GM19328 (cell line): ENCODE measurements around the gene DVL1.
"Not testable (repeated sequence)": the region's sequence is repeated elsewhere in the genome, so short reads cannot be mapped to it uniquely, and the experiment has no call there.

Source experiments
- ATAC-seq: cut with Tn5 transposase; IDR thresholded peaks from one replicate; pipeline ENCODE4 v1.9.1; 2021; ENCODE audit warnings: mild to moderate bottlenecking, moderate library complexity; ENCODE audit not compliant: unreplicated experiment

The DVL1 gene

DNA sequence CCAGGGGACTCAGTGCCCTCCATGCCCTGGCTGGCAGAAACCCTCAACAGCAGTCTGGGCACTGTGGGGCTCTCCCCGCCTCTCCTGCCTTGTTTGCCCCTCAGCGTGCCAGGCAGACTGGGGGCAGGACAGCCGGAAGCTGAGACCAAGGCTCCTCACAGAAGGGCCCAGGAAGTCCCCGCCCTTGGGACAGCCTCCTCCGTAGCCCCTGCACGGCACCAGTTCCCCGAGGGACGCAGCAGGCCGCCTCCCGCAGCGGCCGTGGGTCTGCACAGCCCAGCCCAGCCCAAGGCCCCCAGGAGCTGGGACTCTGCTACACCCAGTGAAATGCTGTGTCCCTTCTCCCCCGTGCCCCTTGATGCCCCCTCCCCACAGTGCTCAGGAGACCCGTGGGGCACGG, 21.0 kb downstream of the DVL1 start:
- ATAC-seq, result no peak

DNA sequence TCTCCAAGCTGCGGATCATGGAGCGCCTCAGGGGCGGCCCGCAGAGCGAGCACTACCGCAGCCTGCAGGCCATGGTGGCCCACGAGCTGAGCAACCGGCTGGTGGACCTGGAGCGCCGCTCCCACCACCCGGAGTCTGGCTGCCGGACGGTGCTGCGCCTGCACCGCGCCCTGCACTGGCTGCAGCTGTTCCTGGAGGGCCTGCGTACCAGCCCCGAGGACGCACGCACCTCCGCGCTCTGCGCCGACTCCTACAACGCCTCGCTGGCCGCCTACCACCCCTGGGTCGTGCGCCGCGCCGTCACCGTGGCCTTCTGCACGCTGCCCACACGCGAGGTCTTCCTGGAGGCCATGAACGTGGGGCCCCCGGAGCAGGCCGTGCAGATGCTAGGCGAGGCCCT, 21.9 kb downstream of the DVL1 start:
- ATAC-seq, result no peak

DNA sequence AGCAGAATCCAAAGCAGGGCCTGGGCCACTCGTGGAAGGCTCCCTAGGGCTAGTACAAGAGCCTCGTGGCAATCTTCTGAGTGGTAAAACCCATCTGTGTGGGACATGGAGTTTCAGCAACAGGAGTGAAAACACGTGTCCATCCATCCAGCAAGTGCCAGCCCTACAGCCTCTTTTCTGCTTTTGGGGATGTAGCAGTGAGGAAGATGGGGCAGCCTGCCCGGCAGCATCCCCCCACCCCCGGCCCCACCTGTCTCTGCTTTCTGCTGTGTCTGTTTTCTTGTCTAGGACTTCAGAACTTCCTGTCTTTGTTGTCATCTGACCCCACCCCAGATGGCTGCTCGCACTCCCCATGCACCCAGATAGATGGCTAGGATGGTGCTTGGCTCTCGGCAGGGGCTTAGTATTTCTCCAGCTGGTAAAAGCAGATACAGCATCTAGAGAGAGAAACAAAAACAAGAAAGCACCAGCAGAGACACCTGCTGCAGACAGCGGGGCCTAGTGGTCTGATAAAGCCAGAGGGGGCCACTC, 23.1 kb downstream of the DVL1 start:
- ATAC-seq, result no peak

DNA sequence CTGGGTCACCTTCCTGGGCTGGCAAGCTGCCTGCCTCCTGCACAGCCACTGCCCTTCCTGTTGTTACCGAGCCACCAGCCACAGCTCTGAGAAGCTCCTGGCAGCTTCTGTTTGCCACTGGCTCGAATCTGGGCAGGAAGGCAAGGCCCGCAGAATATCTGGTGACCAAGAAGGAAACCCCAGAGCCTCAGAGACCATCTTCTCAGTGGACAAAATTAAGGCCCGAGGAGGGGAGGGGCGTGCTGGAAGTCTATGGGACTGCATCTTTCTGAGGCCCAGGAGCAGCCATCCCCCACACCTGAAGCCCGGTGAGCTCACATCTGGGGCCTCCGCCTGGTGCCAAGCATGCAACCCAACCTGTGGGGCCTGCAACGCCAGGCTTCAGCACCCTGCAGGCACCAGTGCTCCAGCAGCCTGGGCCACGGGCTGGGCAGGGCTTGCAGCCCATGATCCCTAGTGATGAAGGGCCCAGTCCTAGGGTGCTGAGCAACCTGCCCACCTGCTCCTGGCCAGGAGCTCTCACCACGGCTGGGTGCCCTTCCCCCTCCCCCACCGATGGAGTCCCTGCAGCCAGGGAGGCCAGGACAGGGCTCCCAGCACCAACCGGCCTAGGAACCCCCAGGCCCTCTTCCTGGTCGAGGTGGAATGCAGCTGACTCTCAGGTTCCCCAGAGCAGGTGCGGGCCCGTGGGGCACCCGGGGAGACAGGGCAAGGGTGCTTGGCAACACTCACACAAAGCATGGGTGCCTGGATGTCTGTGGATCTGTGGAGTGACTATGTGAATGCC, 23.7 kb downstream of the DVL1 start:
- ATAC-seq, result no peak

DNA sequence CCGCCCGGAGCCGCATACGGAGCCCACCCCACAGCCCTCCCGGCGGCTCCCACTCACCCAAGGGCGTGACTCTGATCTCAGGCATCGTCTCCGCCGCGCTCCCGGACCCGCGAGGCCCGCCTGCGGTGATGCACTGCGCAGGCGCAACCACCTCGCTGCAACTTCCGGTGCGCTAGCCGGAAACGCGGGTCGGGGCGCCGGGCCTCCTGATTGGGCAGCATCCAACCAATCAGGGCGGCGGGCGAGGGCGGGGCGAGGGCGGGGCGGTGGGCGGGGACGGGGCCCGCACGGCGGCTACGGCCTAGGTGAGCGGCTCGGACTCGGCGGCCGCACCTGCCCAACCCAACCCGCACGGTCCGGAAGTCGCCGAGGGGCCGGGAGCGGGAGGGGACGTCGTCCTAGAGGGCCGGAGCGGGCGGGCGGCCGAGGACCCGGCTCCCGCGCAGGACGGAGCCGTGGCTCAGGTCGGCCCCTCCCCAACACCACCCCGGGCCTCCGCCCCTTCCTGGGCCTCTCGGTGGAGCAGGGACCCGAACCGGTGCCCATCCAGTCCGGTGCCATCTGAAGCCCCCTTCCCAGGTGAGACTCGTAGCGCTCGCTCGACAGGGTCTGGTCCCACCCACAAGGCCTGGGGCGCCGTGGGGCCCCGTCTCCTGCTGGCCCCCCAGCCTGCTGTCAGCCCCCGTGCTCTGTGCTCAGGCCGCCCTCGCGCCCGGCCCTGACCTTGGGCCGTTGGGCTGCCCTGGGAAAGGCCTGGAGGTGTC, 24.5 kb downstream of the DVL1 start, which contains the start of the genes CPTP and INTS11:
TSS of gene CPTP (plus strand) at position 279 of the 764 bp plus-strand sequence. CDS start 2,109 bp downstream, outside the sequence.
TSS of gene INTS11 (minus strand) at position 137 of the 764 bp plus-strand sequence. CDS start at position 85, 52 bp downstream.
- ATAC-seq, result peak; percentile 64

DNA sequence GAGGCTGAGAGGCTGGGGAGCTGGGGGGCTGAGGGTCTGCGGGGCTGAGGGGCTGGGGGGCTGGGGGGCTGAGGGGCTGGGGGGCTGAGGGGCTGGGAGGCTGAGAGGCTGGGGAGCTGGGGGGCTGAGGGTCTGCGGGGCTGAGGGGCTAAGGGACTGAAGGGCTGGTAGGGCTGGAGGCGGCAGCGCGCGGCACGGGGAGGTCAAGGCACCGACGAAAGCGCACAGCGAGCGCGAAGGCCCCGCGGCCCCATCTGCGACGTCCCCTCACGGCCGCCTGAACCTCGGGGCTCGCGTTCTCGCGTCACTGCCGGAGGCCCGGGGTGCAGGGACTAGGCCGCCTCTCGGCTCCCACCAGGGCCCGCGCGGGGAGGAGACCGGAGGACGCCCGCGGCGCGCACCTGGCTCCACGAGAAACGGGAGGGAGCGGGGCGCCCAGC, 25.1 kb downstream of the DVL1 start:
- peak; percentile 15 for ATAC-seq

DNA sequence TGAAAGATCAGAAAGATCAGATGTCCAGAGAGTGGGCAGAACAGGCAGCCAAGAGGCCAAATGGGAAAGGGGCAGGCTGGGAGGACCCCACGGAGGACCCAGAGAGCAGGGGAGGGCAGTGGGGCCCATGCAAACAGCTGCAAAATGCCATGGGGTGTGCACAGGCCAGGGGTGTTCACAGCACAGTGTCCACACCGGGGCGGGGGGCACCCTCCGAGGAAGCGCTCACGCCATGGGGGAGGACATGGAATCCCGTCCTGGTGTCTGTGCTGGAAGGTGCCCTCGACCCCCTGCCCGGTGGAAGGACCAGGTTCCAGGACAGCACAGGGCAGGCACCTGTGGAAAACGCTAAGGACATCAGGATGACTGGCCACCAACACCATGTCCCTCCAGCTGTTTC, 26.3 kb downstream of the DVL1 start:
- no peak for ATAC-seq

DNA sequence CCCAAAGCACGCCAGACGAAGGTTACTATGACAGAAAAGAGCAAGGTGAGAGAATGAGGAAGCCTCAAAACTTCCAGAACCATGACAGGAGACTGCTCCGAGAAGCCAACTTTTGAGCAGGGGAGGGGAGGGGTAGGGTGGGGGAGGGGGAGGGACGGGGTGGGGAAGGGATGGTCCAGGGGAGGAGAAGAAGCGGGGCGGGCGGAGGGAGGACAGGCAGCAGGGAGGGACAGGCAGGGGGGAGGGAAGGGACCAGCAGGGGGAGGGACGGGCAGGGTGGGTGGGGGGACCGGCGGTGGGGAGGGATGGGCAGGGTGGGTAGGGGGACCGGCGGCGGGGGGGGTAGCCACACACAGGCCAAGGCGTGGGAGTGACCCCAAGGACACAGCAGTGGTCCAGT, 26.8 kb downstream of the DVL1 start:
- no peak for ATAC-seq

DNA sequence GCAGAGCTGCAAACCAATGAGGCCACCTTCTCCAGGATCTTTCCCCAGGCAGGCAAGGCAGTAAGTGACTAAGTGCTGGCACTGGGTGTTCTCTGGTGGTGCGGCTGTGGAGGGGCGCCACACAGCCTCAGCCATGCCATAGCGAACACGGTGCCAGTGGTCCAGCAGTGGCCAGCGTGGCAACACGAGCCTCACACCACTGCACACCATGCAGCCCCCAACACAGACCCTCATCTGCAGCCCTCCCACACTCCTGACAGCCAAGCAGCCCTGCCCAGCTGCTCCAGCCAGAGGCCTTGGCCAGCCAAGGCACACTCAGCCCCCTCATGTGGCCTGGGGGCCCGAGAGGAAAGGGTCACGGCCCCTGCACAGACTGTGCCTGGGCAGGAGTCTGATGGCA, 27.7 kb downstream of the DVL1 start:
- no peak for ATAC-seq

DNA sequence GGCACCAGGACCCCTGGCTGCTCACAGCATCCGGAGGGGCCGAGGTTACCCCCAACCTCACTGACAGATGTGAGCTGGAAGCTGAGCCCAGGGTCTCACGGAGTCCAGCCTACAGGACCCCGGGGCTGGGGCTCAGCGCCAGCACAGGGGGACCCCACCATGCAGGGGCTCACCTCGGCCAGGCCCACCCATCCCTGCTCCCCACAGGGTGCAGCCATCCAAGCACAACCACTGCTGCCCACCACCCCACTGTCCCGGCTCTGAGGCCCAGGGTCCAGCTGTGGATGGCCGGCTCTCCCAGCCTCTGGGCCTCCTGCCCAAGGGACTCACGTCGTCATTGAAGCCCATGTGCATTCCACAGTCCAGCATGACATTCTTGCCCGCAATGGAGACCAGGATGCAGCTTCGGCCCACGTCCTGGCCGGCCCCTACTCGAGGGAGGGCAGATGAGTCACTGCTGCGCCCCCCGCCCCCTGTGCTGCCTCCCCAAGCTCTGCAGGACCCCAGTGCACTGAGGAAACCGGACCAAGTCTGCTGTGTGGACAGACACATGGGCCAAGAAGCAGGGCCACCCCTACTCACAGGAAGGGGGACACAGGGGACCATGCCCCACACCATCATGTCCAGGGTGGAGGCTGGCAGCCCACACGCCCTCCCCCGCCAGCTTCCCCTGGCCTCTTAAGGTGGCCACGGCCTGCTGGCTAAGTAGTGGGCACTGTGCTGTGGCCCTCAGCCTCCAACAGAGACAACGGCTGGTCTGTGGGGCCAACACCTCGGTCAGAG, 28.4 kb downstream of the DVL1 start:
- no peak for ATAC-seq

DNA sequence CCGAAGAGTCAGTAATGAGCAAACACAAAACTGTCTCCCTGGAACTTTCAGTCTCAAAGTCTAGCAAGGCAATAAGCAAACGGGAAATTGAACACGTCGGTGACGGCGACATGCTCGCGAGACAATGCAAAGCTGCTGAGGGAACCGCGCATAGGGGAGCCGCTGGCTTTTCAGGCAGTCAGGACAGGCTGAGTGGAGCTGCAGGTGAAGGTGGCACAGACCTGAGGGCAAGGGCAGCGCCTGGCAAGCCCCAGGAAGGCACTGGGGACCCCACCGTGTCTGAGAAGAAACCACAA, 29.6 kb downstream of the DVL1 start:
- no peak for ATAC-seq

DNA sequence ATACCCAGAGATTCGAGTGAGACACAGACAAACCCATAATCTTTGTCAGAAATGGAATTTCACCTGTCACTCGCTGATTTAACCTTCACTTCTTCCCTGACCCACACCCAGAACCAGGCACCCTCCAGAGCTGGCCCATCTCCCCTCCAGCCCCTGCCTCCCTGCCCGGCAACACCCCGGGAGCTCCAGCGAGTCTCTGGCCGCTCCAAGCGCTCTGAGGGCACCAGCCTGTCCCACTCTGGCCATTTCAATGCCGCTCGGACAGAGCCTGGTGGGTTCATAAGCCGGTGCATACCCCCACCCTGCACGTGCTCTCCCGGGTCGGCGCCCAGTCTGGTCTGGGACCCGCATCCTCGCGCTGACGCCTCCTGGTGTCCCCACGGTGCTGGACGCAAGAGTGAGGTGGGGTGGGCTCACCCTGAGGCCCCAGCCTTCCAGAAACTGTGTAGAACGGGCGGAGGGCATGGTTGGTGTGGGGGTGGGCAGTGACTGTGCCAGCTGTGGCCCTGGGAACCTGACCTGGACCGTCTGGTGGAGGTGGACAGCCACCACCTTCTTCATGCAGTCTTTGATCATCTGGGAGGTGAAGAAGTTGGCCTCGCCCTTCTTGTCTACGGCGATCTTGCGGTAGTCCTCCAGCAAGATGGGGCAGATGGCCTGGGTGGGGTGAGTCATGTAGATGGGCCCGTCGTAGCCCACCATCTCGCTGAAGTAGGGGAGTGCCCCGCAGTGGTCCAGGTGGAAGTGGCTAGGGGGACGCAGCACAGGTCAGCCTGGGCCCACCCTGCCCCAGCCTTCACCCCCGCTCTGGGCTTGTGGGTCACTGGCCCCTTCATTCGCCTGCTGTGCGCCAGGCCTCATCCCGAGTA, 30.2 kb downstream of the DVL1 start:
- ATAC-seq, result no peak

DNA sequence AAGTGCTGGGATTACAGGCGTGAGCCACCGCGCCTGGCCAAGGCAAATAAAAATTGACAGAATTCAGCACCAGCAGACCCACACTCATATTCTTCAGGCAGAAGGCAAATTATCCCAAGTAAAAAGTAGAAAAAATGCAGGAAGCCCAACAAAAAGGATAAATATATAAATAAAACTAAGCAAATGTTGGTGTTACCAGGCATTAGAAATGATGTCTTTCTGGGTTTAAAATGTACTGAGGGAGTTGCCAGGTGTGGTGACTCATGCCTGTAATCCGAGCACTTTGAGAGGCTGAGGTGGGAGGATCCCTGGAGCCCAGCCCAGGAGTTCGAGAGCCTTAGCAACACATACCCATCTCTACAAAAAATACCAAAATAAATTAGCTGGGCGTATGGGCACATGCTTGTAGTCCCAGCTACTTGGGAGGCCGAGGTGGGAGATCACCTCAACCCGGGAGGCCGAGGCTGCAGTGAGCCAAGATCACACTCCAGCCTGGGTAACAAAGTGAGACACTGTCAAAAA, 31.0 kb downstream of the DVL1 start:
- no peak for ATAC-seq

DNA sequence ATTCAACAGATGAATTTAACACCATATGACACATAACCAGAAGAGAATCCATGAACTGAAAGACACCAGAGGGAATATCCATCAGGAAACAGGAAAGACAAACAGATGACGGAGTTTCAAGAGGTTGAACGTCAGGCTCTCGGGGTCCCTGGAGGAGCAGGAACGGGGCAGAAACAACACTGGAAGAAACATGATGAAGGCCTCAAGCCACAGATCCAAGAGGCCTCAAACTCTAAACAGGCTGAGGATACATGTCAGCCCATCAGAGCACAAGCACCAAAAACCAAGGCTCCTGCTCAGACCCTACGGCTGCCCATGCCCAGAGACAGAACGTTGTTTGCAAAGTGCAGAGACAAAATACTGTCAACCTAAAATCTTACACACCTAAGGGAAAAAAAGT, 31.8 kb downstream of the DVL1 start:
- ATAC-seq, result no peak

DNA sequence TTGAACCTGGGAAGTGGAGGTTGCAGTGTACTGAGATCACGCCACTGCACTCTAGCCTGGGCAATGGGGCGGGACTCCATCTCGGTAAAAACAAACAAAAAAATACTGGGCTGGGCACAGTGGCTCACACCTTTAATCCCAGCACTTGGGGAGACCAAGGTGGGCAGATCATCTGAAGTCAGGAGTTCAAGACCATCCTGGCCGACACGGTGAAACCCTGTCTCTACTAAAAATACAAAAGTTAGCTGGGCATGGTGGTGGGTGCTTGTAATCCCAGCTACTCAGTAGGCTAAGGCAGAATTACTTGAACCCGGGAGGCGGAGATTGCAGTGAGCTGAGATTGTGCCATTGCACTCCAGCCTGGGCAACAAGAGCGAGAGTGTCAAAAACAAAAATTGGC, 33.0 kb downstream of the DVL1 start:
- not testable (repeated sequence) for ATAC-seq

DNA sequence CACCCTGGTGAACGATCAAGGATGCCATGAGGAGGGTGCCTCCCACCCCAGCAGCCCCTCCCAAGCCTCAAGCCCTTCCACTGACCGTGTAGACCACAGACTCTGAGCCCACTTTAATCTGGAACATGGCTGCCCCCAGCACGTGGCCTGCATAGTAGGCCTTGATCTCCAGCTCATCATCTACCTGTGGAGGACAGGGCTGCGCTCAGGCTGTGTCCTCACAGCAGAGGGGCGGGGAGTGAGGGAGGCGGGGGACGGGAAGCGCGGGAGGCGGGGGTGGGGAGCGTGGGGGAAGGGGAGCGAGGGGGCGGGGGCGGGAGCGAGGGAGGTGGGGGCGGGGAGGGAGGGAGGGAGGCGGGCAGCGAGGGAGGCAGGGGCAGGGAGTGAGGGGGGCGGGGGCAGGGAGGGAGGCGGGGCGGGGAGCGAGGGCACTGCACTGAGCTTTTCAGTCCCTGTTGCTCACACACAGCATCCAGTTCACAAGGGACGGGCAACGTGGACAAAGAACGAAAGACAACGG, 33.7 kb downstream of the DVL1 start:
- no peak for ATAC-seq

DNA sequence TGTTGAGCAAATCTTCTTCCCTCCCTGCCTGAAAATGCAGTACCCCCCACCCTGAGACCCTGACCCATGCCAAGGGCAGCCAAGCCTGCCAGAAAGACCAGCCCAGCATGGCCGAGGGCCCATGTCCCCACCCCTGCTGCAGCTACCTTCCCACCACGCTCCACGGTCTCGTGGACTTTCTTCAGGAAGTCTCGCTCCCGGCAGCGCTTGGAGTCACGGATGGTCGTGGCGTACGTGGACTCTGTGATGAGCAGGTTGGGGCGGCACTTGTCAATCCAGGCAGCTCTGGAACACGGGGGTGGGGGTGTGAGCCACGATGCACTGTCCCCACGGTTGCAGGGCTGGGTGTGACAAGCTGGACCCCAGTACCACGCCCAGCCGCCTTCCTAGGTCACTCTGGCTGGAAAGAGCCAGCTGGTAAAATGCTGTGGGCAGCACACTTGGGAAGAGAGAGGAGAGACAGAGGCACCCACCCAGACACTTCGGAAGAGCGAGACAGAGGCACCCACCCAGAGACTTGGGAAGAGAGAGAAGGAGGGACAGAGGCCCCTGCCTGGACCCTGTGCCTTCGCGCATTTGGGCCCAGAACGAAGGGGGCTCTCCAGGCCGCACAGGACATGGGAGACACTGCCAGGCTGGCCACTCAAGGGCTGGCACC, 34.4 kb downstream of the DVL1 start:
- no peak for ATAC-seq

DNA sequence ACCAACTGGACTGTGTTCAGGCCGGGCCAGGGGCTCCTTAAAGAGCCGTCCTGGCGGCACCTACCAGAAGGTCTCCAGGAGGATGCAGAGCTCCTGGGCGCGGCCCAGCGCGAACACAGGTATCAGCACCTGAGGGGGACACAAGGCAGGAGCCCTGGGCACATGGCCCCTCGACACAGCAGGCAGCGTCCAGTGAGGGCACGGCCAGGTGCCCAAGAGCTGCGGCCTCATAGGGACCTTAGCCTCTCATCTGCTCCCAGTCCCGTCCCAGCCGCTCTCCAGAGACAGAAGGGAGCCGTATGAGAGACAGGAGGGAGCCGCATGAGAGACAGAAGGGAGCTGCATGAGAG, 35.0 kb downstream of the DVL1 start:
- ATAC-seq, result no peak

DNA sequence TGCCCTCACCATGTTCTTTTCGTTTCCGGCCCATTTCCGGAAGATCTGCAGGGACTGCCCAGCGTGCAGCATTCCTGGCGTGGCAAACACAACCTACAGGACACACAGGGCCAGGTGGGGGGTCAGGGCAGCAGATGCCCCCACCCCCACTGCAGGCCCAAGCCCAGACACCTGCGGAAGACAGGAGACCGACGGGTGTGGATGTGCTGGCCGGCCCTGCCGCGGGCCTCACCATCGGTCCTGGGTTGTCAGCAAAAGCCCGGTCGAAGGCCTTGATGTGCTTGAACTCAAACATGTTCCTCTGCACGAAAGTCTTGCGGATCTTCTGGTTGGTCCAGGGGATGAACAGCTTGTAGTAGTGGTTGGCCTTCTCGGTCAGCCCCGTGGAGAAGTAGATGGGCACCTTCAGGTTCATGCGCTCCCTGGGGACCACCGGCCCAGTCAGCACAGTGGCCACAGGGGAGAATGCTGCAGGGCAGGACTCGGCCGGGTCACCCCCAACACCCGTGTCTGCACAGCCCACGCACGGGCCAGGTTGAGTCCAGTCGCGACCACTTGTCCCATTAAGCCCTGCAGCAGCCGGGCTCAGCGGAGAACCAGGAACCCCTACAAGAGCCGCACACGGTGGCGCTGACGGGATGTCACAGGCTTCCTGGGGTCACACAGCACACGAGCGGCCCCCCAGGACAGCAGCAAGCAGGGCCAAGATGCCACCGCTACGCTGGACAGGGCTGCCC, 35.5 kb downstream of the DVL1 start:
- no peak for ATAC-seq
